Coronary artery (tissue), 2 donors: ENCODE measurements around the gene GPR160.

Experiments used
- DNase-seq: peaks from one replicate; pipeline ENCODE4 v3.0.0-alpha.2; 2017; ENCODE audit warnings: low spot score
- H3K27ac ChIP-seq, 2 donors: fragments of 200-600 bp; sonication (generic); one replicate each; pipeline ENCODE4 v1.5.1; 2016 to 2019
- H3K4me3 ChIP-seq: fragments of 200-600 bp; sonication (generic); 2 replicates; pipeline ENCODE4 v1.5.1; 2016; ENCODE audit warnings: mild to moderate bottlenecking, moderate library complexity
- TF ChIP-seq, protein P1 (sequence below): fragments of 200-600 bp; sonication (generic); IDR thresholded peaks from one replicate; pipeline ENCODE4 v1.5.1; 2019; ENCODE audit warnings: antibody characterized with exemption

The GPR160 gene

DNA sequence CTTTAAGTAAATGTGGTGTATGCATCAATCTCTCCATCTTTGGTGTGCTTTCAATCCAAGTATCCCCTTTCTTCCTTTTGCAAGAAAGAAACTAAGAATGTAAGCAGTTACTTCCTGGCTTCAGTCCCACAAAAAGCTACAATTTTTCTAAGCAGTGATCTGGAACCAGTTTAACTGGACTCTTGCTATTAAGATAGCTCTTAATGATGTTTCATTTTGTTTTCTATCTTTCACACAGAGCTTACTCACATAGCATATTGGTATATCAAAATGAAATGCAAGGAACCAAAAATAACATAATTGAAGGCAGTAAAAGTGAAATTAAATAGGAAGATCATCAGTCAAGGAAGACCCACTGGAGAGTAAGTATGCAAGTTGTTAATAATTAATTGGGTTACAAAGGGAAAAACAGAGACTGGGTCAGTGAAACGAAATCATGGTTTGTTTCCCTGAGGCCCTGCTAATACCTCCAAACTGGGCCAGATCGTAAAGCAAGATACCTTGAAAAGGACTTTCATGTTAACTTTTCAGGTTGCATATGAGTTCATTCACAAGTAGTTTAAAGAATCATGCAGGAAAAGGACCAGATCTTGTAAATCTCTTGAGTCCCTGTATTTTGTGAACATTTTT lies 41.9 kb downstream of the GPR160 start:
- no peak overlapping the region for H3K27ac ChIP-seq
- DNase-seq, result no peak
- TF ChIP-seq, protein P1, sequence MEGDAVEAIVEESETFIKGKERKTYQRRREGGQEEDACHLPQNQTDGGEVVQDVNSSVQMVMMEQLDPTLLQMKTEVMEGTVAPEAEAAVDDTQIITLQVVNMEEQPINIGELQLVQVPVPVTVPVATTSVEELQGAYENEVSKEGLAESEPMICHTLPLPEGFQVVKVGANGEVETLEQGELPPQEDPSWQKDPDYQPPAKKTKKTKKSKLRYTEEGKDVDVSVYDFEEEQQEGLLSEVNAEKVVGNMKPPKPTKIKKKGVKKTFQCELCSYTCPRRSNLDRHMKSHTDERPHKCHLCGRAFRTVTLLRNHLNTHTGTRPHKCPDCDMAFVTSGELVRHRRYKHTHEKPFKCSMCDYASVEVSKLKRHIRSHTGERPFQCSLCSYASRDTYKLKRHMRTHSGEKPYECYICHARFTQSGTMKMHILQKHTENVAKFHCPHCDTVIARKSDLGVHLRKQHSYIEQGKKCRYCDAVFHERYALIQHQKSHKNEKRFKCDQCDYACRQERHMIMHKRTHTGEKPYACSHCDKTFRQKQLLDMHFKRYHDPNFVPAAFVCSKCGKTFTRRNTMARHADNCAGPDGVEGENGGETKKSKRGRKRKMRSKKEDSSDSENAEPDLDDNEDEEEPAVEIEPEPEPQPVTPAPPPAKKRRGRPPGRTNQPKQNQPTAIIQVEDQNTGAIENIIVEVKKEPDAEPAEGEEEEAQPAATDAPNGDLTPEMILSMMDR, result no peak
- H3K4me3 ChIP-seq, result no peak overlapping the region

DNA sequence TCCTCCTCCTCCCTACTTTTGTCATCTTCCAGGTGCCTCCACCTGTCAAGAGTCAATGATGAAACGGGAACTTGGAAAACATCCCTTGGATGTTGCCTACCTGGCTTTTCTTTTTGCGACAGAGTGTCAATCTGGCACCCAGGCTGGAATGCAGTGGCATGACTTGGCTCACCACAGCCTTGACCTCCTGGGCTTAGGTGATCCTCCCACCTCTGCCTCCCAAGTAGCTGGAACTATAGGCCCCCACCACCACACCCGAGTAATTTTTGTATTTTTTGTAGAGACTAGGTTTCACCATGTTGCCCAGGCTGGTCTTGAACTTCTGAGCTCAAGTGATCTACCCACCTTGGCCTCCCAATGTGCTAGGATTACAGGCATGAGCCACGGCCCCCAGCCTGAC lies 42.8 kb downstream of the GPR160 start:
- Histone ChIP-seq H3K27ac (no peak overlapping the region), H3K4me3 (no peak overlapping the region)
- TF ChIP-seq, protein P1, result no peak
- no peak for DNase-seq

DNA sequence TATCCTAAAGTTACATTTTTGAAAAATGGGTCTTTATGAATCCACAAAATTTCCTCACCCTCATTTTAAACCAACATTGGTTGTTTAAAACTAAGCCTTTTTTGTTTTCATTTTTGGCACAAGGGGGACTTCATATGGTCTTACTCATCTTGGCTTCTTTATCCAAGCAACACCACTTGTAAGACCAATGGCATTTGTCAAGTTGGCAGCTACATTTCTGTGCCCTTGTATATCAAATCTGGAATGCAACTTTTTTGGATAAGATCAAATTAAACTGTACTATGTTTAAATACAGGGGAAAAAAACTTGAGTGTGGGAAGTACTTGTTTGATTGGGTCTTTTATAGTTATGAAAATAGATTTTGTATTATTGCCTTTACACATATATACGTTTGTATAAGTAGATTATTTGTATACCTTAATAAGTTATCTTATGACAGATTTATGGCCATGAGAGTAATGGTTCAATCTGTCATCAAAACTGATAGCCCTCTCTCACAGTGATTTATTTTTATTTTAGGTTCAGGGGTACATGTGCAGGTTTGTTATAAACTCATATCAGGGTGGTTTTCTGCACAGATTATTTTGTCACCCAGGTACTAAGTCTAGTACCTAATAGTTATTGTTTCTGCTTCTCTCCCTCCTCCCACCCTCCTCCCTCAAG lies 43.4 kb downstream of the GPR160 start:
- Histone ChIP-seq H3K4me3 (no peak overlapping the region), H3K27ac (no peak overlapping the region)
- TF ChIP-seq, protein P1, result no peak
- DNase-seq, result no peak

DNA sequence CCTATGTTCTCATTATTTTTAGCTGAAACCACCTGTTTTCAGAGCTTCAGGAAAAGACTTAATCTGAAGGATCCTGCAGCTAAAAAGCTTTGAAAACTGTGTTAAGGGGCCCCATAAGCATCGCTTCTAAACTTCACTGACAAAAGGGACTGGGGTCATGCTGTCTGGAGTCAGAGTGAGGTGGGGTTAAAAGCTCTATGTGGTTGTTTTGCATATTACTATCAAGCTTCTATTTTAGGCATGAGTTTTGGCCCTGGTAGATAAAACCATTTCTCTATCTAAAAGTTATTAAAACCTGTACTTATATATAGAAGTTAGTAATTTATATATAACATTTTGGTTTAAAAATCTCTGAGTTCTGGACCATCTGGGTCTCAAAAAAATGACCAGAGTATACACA lies 45.5 kb downstream of the GPR160 start:
- TF ChIP-seq, protein P1, result no peak
- Histone ChIP-seq H3K4me3 (no peak overlapping the region), H3K27ac (no peak overlapping the region)

DNA sequence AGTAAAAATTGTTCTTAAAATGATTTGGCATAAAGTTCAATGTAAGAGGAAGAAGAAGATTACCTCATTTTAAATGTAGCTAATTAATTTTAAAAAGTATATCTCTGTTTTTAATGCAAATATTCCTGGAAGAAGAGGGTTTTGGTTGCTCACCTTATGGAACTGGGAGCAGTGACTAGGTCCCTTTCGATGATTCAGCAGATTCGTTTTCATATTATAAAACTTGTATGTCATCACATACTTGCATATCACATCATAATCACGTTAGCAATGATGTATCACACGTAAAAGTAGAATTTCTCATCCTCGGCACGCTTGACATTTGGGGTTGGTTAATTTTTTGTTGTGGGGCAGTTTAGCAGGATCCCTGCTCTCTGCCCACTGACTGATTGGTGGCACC lies 47.6 kb downstream of the GPR160 start:
- TF ChIP-seq, protein P1, result no peak
- DNase-seq, result no peak
- Histone ChIP-seq H3K4me3 (no peak overlapping the region), H3K27ac (no peak overlapping the region)

More for the DNA sequence above, 45.5 kb downstream of the GPR160 start:
- no peak for DNase-seq

DNA sequence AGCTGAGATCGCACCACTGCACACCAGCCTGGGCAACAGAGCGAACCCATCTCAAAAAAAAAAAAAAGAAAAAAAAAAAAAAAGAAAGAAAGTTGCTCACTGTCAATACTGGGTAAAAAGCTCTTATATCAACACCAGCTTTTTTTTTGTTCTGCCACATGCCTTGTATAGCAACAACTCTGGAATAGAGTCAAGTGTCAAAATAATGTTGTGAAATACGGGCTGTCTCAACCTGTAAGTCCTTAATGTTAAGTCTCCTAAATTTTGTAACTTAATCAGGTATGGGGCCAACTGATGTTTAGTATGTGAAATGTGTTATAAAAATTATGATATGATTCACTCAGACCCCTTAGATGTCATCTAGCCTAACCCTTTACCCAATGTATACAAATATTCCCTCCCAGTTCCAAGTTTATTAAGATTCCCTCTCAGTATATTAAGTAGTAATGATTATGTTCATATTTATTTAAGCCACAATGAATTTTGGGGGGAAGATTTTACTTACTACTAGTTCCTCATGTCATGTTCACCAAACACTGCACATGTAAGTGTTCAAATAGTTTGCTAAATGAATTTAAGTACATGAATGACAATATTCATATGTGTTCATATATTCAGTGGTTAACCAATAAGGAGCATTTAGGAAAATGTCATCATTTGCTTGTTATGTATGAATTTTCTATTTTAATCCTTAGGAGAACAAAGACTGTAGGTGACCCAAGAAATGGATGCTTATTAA lies 52.2 kb downstream of the GPR160 start:
- TF ChIP-seq, protein P1, result no peak
- Histone ChIP-seq H3K27ac (no peak overlapping the region), H3K4me3 (no peak overlapping the region)
- no peak for DNase-seq
